Urinary bladder (tissue), 4 donors: ENCODE results near the gene LIG1. TPM values are rescaled to one million over a fixed set of nuclear protein-coding genes. Genes with fewer than 3 reads are reported as not detected.
"Not testable (repeated sequence)": the region's sequence is repeated elsewhere in the genome, so short reads cannot be mapped to it uniquely, and the experiment has no call there.

Source experiments
- DNase-seq: peaks from one replicate; pipeline ENCODE4 v3.0.0-alpha.2; 2015; ENCODE audit errors: extremely low spot score
- H3K27ac ChIP-seq: one replicate; pipeline ENCODE4 v1.5.1; 2013; ENCODE audit warnings: low read depth, mild to moderate bottlenecking, moderate library complexity
- H3K36me3 ChIP-seq: one replicate; pipeline ENCODE4 v1.6.1; 2013; ENCODE audit warnings: mild to moderate bottlenecking, moderate library complexity; ENCODE audit not compliant: insufficient read depth
- H3K4me1 ChIP-seq: one replicate; pipeline ENCODE4 v1.6.1; 2013; ENCODE audit warnings: mild to moderate bottlenecking, moderate library complexity; ENCODE audit not compliant: insufficient read depth
- H3K4me3 ChIP-seq: one replicate; pipeline ENCODE4 v1.5.1; 2013; ENCODE audit warnings: low read depth, low read length
- WGBS: extraction: QIAGEN DNeasy Blood & Tissue Kit; methylation state at CpG from one replicate; pipeline ENCODE4 v1.1.7; 2013; 5-methylcytosine and 5-hydroxymethylcytosine counted together
- polyA plus RNA-seq: library from polyadenylated mRNA; stranded (reverse); fragments of 200-250 nt; gene quantifications from one replicate; pipeline ENCODE4 v1.2.3, GENCODE V29; 2013
- total RNA-seq: library from RNA; depleted of rRNA; stranded (reverse); fragments of >200 nt; gene quantifications from one replicate; pipeline ENCODE4 v1.2.3, GENCODE V29; 2014
- donor health status: healthy with polysubstance abuse.
- donor health status: healthy.

Gene LIG1
- total and polyA plus RNA-seq, 2 donors: 11.4 to 21.6 TPM

DNA sequence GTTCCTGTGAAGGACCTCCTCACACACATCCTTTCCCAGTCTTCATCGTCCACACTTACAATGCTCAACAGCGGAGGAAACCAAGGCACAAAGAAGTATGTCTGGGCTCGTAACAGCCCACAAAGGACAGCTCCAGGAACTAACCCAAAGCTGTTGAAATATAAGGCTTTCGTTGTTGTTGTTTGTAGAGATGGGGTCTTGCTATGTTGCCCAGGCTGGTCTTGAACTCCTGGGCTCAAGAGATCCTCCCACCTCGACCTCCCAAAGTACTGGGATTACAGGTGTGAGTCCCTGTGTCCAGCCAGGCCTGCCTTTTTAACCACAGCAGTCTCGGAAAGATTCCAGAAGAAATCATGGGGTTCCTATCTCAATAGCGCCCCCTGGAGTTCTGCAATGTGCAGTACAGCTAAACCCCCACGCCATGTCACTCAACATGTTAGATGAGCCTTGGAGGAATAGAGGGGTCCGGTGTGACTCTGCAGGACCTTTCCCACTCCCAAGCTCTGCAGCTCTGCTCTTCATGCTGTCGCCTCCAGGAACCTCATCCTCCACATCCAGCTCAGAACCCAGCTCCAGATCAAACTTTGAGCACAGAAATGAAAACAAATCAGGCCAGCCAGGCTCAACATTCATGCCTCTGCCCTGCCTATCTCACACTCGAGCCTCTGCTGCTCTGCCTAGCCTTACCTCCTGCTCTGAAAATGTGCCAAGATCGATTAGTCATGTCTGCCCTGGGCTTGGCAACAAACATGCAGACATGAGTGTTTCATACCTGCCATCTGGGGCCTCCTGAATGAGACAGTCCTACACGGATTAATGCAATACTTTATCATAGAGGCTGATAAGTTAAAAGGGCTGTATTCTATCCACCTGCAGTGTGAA is 67.0 kb downstream of the LIG1 start:
- 60% methylated on average over 13 of the region's 13 CpGs for WGBS
- Histone ChIP-seq H3K4me3 (no peak overlapping the region), H3K27ac (no peak overlapping the region), H3K36me3 (no peaks in the 10 kb centered on the region), H3K4me1 (no peaks in the 10 kb centered on the region)
- DNase-seq: no peak

GRCh38 chr19:48095612-48096175 is 74.5 kb downstream of the LIG1 start:
- no peak for DNase-seq
- 76% methylated on average over 4 of the region's 4 CpGs for WGBS
- no peak overlapping the region for H3K4me3 ChIP-seq
- H3K27ac ChIP-seq: no peak overlapping the region
- H3K36me3 ChIP-seq: no peaks in the 10 kb centered on the region
- H3K4me1 ChIP-seq: no peaks in the 10 kb centered on the region

DNA sequence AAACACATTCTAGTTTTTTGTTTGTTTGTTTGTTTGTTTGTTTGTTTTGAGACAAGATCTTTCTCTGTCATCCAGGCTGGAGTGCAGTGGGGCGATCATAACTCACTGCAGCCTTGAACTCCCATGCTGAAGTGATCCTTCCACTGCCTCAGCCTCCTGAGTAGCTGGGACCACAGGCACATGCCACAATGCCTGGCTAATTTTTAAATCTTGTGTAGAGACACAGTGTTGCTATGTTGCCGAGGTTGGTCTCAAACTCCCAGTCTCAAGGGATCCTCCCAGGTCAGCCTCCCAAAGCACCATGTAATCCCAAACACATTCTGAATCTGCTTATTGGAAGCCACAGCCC is 75.3 kb downstream of the LIG1 start:
- WGBS: 87% methylated on average over 2 of the region's 2 CpGs
- Histone ChIP-seq H3K4me1 (no peaks in the 10 kb centered on the region), H3K27ac (no peak overlapping the region), H3K4me3 (no peak overlapping the region), H3K36me3 (no peaks in the 10 kb centered on the region)
- no peak for DNase-seq

DNA sequence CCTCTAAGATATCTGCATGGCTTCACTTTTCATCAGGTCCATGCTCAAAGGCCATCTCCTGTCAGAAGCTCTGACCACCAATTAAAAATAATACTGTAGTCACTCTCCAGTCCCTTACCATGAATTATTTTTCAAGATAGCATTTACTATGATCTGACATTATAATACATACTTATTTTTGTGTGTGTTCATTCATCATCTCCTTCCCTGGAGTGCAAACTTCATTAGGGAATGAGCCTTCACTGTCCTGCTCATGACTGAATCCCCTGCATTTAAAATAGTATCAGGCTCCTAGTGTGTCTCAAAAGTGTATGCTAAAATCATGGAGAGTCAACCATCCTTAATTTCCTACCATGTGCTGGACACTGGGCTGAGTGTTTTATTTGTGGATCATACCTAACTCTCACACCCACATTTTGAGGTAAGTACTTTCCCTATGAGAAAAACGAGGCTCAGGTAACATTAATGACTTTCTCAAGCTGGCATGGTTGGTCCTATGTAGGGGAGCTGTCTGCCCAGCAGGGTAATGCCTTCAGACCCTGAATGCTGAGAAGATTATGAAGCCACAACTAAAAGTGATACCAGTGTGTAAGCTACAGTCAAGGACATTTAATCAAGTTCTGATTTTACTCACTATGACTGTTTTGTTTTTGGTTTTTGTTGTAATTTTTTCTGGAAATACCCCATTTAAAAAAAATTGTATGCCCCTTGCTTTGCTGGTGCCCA is 75.9 kb downstream of the LIG1 start:
- WGBS: 33% methylated on average over 1 of the region's 1 CpG
- DNase-seq: no peak
- Histone ChIP-seq H3K36me3 (no peaks in the 10 kb centered on the region), H3K4me3 (no peak overlapping the region), H3K4me1 (no peaks in the 10 kb centered on the region), H3K27ac (no peak overlapping the region)

DNA sequence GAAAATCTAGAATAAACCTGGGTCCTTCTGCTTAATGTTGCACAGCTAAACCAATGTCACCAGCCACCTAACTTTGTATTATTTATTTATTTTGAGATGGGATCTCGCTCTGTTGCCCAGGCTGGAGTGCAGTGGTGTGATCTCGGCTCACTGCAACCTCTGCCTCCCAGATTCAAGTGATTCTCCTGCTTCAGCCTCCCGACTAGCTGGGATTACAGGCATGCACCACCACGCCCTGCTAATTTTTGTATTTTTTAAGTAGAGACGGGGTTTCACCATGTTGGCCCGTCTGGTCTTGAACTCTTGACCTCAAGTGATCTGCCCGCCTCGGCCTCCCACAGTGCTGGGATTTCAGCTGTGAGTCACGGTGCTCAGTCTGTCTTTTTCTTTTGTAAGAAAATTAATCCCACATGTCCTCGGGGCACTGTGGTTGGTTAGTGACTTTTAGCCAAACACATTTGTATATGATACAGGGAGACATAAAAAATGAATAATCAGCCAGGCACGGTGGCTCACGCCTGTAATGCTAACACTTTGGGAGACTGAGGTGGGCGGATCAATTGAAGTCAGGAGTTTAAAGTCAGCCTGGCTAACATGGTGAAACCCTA is 78.9 kb downstream of the LIG1 start:
- WGBS: 71% methylated on average over 13 of the region's 13 CpGs
- not testable (repeated sequence) for H3K4me1 ChIP-seq, DNase-seq, H3K36me3 ChIP-seq, H3K27ac ChIP-seq, H3K4me3 ChIP-seq

DNA sequence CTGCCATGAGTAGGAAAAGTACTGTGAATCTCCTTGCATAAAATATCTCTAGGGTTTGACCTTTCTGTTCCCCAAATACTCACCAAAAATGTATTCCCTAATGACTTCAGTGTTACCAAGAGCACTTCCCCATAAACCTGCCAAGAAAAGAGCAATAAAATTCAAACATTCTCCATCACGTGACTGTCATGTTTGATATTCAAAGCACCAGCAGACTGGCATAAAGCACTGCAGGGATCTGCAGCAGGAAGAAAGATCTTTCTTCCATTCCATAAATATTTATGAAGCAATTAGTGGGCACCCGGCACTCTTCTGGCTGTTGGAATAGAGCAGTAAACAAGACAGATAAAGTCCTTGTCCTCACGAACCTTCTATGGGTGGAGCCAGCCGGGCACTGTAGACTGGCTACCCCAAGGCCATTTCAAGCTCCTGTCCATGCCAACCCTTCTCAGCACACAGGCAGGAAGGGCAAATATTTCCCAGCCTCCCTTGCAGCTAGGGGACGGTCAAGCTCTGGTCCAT is 79.8 kb downstream of the LIG1 start:
- H3K4me3 ChIP-seq: no peak overlapping the region
- WGBS: 23% methylated on average over 5 of the region's 5 CpGs
- no peak for DNase-seq
- H3K27ac ChIP-seq: no peak overlapping the region
- H3K36me3 ChIP-seq: no peaks in the 10 kb centered on the region
- H3K4me1 ChIP-seq: no peaks in the 10 kb centered on the region

DNA sequence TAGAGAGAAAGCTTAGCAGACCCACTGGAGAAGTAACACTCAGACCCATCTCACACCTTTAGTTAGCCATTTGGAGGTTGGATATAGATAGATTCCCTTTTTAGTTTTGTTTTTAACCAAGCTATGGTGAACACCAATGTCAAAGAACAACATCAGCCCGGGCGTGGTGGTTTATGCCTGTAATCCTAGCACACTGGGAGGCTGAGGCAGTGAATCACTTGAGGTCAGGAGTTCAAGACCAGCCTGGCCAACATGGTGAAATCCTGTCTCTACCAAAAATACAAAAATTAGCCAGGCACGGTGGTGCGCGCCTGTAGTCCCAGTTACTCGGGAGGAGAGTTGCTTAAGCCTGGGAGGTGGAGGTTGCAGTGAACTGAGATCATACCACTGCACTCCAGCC is 81.2 kb downstream of the LIG1 start:
- not testable (repeated sequence) for H3K4me1 ChIP-seq, H3K36me3 ChIP-seq, H3K27ac ChIP-seq, DNase-seq, H3K4me3 ChIP-seq
- WGBS: 98% methylated on average over 6 of the region's 6 CpGs

DNA sequence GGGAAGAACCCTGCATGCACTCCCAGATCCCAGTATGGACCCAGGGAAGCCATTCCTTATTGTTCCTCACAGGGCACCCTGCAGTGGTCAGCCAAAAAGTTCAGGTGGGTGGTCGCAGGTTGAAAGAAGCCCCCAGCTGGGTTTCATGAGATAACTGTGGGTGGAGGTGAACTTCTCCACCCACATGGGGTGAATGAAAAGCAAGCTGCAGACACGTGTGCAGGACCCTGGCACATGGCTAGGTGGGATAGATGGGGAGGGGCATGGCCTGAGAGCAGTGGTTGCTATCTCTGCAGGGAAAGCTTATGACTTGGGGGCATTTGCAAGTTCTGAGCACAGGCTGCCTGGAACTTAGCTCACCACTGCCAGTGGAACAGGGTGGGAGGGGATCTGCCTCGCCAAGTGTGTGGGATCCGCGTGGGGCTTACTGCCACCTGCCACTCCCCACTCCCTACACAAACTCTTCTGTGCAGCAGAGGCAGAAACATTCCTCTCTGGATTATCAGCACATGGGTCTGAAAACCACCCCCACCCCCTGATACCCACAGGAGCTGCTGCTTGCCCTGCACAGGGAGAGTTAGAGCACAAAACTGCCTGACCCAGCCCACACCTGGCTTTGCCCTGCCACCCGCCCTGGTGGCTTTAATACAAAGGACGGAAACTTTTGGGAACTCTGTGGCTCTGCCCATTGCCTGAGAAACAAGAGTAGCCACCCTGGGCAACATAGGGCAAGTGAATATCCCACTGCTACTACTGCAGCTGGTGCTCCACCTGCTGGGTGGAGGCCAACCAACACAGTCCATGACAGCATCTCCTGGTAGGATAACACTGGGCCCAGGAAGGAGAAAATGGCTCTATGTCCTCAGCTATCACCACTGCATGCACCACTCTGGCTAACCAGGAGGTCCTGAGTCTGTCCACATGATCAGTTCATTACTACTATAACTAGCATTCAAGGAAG is 84.0 kb downstream of the LIG1 start:
- no peak for DNase-seq
- 84% methylated on average over 7 of the region's 7 CpGs for WGBS
- no peak overlapping the region for H3K4me3 ChIP-seq
- H3K36me3 ChIP-seq: no peaks in the 10 kb centered on the region
- no peaks in the 10 kb centered on the region for H3K4me1 ChIP-seq
- H3K27ac ChIP-seq: no peak overlapping the region

DNA sequence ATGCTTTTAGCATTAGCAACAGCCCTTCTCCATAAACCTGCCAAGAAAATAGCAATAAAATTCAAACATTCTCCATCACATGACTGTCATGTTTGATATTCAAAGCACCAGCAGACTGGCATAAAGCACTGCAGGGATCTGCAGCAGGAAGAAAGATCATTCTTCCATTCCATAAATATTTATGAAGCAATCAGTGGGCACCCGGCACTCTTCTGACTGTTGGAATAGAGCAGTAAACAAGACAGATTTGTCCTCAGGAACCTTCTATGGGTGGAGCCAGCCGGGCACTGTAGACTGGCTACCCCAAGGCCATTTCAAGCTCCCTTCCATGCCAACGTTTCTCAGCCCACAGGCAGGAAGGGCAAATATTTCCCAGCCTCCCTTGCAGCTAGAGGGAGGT is 85.1 kb downstream of the LIG1 start:
- WGBS: 51% methylated on average over 3 of the region's 3 CpGs
- Histone ChIP-seq H3K27ac (no peak overlapping the region), H3K4me1 (no peaks in the 10 kb centered on the region), H3K4me3 (no peak overlapping the region), H3K36me3 (no peaks in the 10 kb centered on the region)
- no peak for DNase-seq

- Histone ChIP-seq H3K4me3 (no peak overlapping the region), H3K36me3 (no peaks in the 10 kb centered on the region), H3K4me1 (no peaks in the 10 kb centered on the region), H3K27ac (no peak overlapping the region)
- WGBS: 93% methylated on average over 5 of the region's 5 CpGs
- no peak for DNase-seq
Measured at GRCh38 chr19:48081106-48081505, 89.0 kb downstream of the LIG1 start.

GRCh38 chr19:48070177-48070769 is 99.9 kb downstream of the LIG1 start:
- not testable (repeated sequence) for H3K27ac ChIP-seq, H3K36me3 ChIP-seq, H3K4me1 ChIP-seq, DNase-seq, H3K4me3 ChIP-seq
- 93% methylated on average over 3 of the region's 3 CpGs for WGBS

- Histone ChIP-seq H3K36me3 (no peaks in the 10 kb centered on the region), H3K4me1 (no peaks in the 10 kb centered on the region), H3K4me3 (no peak overlapping the region), H3K27ac (no peak overlapping the region)
- WGBS: 65% methylated on average over 2 of the region's 2 CpGs
- DNase-seq: no peak
Measured at GRCh38 chr19:48069435-48069834, 100.7 kb downstream of the LIG1 start.
